ENCODE data around the gene LRRC1. TPM values are rescaled to one million over a fixed set of nuclear protein-coding genes. Genes with fewer than 3 reads are reported as not detected.

Gene LRRC1
- total RNA-seq, 4 donors from 2014 or later = 71.0 to 151 (median 91.6) TPM

DNA sequence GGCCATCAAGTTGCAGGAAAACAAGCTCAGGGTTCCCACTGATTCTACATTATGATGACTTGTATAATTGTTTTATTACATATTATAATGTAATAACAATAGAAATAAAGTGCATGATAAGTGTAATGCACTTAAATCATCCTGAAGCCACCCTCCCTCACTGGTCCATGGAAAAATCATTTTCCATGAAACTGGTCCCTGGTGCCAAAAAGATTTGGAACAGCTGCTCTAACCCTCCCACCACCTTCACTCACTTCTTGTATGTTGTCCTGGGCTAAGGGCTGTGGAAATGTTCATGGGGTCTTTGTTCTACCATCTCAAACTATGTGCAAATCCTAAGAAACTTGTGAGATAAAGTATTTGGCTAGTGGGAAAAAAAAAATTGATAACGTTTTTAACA is 133.8 kb downstream of the LRRC1 start:
- Histone ChIP-seq H3K36me3 (no peaks in the 10 kb centered on the region), H3K9me3 (no peaks in the 10 kb centered on the region), H3K4me3 (no peak overlapping the region), H3K27me3 (no peaks in the 10 kb centered on the region), H3K27ac (no peak overlapping the region), H3K4me1 (peaks cover 6 to 52% (median 38%) of the 10 kb centered on the region in 4 donors)
- DNase-seq = no peak
- intact Hi-C loops (cut with DNase I; ENCODE audit: low total_unique reads) = loop anchor here (2.0 kb wide), 1 partner anchor 22 kb away; no protein-coding TSS in a partner anchor
- in situ Hi-C loops (cut with MboI; ENCODE audit: low pct_ligation_motif_present in 1 of 4, low pct_unique_long_range_greater_than_20kb in 1 of 4, low sequenced_read_pairs in 3 of 4) = no loop called here
- TF ChIP-seq POLR2AphosphoS5 (IDR thresholded peaks at IDR 0.05) (no peak), EP300 (IDR thresholded peaks at IDR 0.05; ENCODE audit: low read depth) (no peak), CTCF (IDR thresholded peaks at IDR 0.05) (no peak), POLR2A (IDR thresholded peaks at IDR 0.05) (no peak)
- 33 to 50% methylated on average over 1 of the region's 1 CpG for WGBS, 2 donors (ENCODE audit: low coverage in 1 of 2)

- in situ Hi-C loops (cut with MboI; ENCODE audit: low pct_ligation_motif_present in 1 of 4, low pct_unique_long_range_greater_than_20kb in 1 of 4, low sequenced_read_pairs in 3 of 4) = no loop called here
- no peak for DNase-seq
- no peaks in the 10 kb centered on the region for H3K9me3 ChIP-seq
- WGBS, 2 donors (ENCODE audit: low coverage in 1 of 2) = 85 to 100% methylated on average over 2 to 4 of the region's 4 CpGs
- no peaks in the 10 kb centered on the region for H3K27me3 ChIP-seq
- H3K4me1 ChIP-seq = peaks cover 6 to 47% (median 33%) of the 10 kb centered on the region in 4 donors
- no peaks in the 10 kb centered on the region for H3K36me3 ChIP-seq
- TF ChIP-seq EP300 (IDR thresholded peaks at IDR 0.05; ENCODE audit: low read depth) (no peak), CTCF (IDR thresholded peaks at IDR 0.05) (no peak), POLR2A (IDR thresholded peaks at IDR 0.05) (no peak), POLR2AphosphoS5 (IDR thresholded peaks at IDR 0.05) (no peak)
- H3K4me3 ChIP-seq = no peak overlapping the region
- H3K27ac ChIP-seq = no peak overlapping the region
- intact Hi-C loops (cut with DNase I; ENCODE audit: low total_unique reads) = loop anchor here (2.0 kb wide), 1 partner anchor 22 kb away; no protein-coding TSS in a partner anchor
Observed at GRCh38 chr6:53929041-53929820, 134.4 kb downstream of the LRRC1 start.

GRCh38 chr6:53929821-53930120 is 135.0 kb downstream of the LRRC1 start:
- 96 to 100% methylated on average over 4 to 6 of the region's 6 CpGs for WGBS, 2 donors (ENCODE audit: low coverage in 1 of 2)
- Histone ChIP-seq H3K27ac (no peak overlapping the region), H3K27me3 (no peaks in the 10 kb centered on the region), H3K9me3 (no peaks in the 10 kb centered on the region), H3K4me1 (peaks cover 6 to 41% (median 28%) of the 10 kb centered on the region in 4 donors), H3K36me3 (no peaks in the 10 kb centered on the region), H3K4me3 (no peak overlapping the region)
- no peak for DNase-seq
- intact Hi-C loops (cut with DNase I; ENCODE audit: low total_unique reads) (loop anchor here (2.0 kb wide), 1 partner anchor 21 kb away; no protein-coding TSS in a partner anchor), in situ Hi-C loops (cut with MboI; ENCODE audit: low pct_ligation_motif_present in 1 of 4, low pct_unique_long_range_greater_than_20kb in 1 of 4, low sequenced_read_pairs in 3 of 4) (no loop called here)
- no peak for TF ChIP-seq POLR2A (IDR thresholded peaks at IDR 0.05)
- no peak for TF ChIP-seq CTCF (IDR thresholded peaks at IDR 0.05)
- TF ChIP-seq POLR2AphosphoS5 (IDR thresholded peaks at IDR 0.05) = no peak
- TF ChIP-seq EP300 (IDR thresholded peaks at IDR 0.05; ENCODE audit: low read depth) = no peak

DNA sequence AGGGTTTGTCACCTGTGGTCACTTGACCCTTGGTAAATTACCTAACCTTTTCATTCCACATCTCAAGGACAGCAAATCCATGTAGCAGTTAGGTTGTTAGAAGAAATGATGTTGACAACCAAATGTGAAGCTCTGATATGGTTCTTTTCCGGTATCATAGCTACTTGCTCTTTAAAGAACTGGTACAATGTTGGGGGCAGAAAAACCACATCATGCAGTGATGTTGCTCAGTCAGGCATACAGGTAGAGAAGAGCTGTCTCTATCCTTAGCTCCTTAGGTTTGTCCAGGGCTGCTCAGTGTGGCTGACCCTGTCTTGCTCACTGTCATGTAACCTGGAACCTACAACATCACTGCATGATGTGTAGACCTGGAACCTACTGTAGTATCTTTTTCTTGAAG is 135.5 kb downstream of the LRRC1 start:
- H3K36me3 ChIP-seq = no peaks in the 10 kb centered on the region
- DNase-seq = no peak
- H3K4me3 ChIP-seq = no peak overlapping the region
- H3K27ac ChIP-seq = no peak overlapping the region
- peaks cover 6 to 36% (median 25%) of the 10 kb centered on the region in 4 donors for H3K4me1 ChIP-seq
- TF ChIP-seq POLR2AphosphoS5 (IDR thresholded peaks at IDR 0.05) (no peak), CTCF (IDR thresholded peaks at IDR 0.05) (no peak)
- H3K9me3 ChIP-seq = no peaks in the 10 kb centered on the region
- in situ Hi-C loops (cut with MboI; ENCODE audit: low pct_ligation_motif_present in 1 of 4, low pct_unique_long_range_greater_than_20kb in 1 of 4, low sequenced_read_pairs in 3 of 4) = no loop called here
- no peaks in the 10 kb centered on the region for H3K27me3 ChIP-seq
- 87 to 100% methylated on average over 1 of the region's 1 CpG for WGBS, 2 donors (ENCODE audit: low coverage in 1 of 2)
- intact Hi-C loops (cut with DNase I; ENCODE audit: low total_unique reads) = no loop called here
